Ovary (tissue), 3 donors: Measurements from ENCODE around the gene ABHD17A.

ENCODE experiments used
- CTCF ChIP-seq, 3 donors: fragments of 450-650 bp in 2 of 3; fragments of 200-600 bp in 1 of 3; IDR thresholded peaks; one replicate each; pipeline versions ENCODE4 v1.5.1 to v1.8.0; 2016 to 2022; ENCODE audit warnings: antibody characterized with exemption in 3 of 3, mild to moderate bottlenecking in 1 of 3
- EP300 ChIP-seq: sonication (generic); formaldehyde crosslinking; IDR thresholded peaks from one replicate; pipeline ENCODE4 v1.6.1; 2017; ENCODE audit warnings: antibody characterized with exemption
- POLR2A ChIP-seq: fragments of 450-650 bp; IDR thresholded peaks from one replicate; pipeline ENCODE4 v1.6.1; 2017; ENCODE audit warnings: antibody characterized with exemption, mild to moderate bottlenecking, moderate library complexity
- donor health status: DM: no; HTN: no; CAD: no.

- TF ChIP-seq CTCF (IDR thresholded peaks at IDR 0.05): no peak
- no peak for TF ChIP-seq POLR2A
- no peak for TF ChIP-seq EP300
Measured at GRCh38 chr19:1933244-1933643, 47.9 kb upstream of the ABHD17A start.
